NK-92 (cell line): ENCODE data around the gene SMYD3.

Experiments
- DNase-seq: peaks from one replicate; lab custom pipeline; 2025; ENCODE audit not compliant: unreplicated experiment; lab: John Stamatoyannopoulos, UW

Gene SMYD3

GRCh38 chr1:246516126-246516525 is 9.0 kb upstream of the SMYD3 start:
- no peak for DNase-seq

DNA sequence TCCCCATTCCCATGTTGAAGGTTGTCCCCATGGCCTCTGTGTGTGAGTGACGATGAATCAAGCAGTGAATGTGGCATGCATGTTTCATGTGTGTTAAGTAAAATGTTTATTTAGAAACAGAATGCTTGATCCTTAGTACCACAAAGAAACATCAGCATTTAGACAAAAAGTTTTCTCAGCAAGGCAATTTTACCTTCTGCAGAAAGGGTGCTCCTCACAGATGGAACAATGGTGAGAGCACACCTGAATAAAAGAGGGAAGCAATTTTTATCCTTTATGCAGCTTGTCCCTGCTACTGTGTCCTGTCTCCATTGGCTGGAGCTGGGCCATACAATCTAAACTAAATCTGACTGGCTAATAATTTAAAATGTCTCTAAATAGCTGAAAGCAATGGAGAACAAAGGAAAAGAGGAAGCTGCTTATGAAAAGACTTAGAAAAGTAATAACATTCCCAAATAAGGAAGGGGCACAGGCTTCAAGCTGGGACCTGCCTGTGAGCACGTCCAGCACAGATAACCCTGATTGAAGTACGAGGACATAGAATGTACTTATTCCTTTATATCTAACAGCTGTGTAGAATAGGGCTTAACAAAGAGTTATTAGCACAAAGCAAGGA is 8.4 kb upstream of the SMYD3 start:
- DNase-seq = no peak

DNA sequence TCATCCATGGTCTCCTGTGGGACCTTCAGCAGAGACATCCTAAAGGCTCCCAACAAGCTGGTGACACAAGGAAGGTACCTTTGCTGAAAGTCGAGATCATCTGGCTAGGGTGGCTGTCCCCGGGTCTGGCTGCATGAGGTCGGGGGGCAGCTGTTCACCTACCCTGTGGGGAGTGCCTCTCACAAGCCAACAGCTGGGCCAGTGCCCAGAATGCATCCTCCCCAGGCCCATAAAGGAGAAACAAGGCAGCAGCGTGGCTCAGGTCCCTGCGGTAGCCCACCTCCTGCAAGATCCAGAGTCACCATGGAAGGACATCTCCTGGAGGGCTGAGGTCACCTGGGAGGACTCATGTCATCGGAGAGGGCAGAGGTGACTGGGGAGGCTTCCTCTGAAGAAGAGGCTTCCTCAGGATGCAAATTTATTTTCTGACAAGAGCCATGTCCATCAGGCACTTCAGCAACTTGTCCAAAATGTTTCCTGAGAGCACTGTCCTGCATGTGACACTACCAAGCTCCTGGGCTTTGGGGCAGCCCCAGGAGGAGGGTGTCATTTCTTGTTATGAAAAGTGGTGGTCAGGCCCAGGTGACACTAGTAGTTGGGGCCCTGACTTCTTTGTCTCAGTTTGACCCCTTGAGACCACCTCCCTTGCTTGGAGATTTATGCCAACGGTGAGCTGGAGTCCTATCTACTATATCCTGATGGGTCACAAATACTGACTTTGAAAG is 6.7 kb upstream of the SMYD3 start:
- no peak for DNase-seq

- DNase-seq = no peak
These were observed 6.0 kb upstream of the SMYD3 start for GRCh38 chr1:246513041-246513440.

GRCh38 chr1:246512635-246513034 is 5.6 kb upstream of the SMYD3 start:
- DNase-seq = no peak

DNA sequence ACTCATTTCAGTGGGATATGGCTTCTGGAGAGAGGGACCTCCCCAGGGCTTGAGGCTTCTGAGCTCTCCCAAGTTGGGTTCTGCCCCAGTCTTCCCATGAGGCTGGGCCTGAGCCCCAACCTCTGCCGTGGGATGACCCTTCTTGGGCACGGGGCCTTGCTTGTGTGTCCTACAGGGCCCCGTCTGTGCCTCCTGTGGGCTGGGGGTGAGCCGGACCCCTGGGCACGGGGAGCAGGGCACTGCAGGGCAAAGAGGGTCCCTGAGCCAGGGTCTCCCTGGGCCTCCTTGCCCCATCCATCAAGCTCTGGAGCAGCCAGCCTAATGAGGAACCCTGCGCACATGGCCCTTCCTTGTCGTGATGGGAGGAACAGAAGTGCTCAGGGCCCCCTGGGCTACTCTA is 5.2 kb upstream of the SMYD3 start:
- DNase-seq = no peak

DNA sequence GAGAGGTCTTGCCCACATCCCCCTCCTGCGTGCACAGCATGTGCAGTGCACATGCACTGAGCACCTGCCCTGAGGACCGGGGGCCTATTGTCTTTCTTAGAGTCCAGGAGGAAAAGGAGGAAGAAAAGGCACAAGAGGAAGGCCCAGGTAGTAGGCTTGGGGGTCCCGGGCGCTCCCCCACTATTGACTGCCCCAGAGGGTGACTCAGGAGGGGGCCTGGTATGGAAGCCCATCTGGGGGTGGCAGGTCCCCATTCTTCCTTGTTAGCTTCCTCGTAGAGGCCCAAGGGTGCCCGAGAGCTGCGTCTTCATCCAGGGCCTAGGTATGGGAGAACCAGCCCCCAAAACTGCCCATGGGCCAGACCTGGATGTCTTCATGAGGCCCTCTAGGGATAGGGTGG is 4.1 kb upstream of the SMYD3 start:
- DNase-seq = no peak

GRCh38 chr1:246510147-246511030 is 3.3 kb upstream of the SMYD3 start:
- DNase-seq = no peak

GRCh38 chr1:246508897-246509688 is 2.0 kb upstream of the SMYD3 start:
- no peak for DNase-seq

DNA sequence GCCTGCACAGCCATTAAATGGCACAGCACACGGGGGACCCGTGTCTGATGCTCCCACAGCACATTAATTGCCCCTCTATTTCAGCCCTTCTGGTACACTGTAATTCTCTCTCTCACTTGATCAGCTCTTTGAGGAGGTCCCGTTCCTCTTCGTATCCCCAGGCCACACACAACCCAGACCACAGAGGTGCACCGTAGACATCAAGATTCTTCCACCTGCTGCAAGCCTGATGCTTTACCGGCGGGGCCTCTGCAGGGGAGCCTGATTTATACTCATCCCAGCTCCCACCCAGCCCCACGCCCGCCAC is 759 bp downstream of the SMYD3 start:
- DNase-seq = no peak

- DNase-seq = no peak
These were observed 3.7 kb downstream of the SMYD3 start for GRCh38 chr1:246503341-246503740.

- DNase-seq = no peak
These were observed 9.7 kb downstream of the SMYD3 start for GRCh38 chr1:246497331-246497915.

- DNase-seq = no peak
These were observed 14.4 kb downstream of the SMYD3 start for GRCh38 chr1:246492611-246493245.

DNA sequence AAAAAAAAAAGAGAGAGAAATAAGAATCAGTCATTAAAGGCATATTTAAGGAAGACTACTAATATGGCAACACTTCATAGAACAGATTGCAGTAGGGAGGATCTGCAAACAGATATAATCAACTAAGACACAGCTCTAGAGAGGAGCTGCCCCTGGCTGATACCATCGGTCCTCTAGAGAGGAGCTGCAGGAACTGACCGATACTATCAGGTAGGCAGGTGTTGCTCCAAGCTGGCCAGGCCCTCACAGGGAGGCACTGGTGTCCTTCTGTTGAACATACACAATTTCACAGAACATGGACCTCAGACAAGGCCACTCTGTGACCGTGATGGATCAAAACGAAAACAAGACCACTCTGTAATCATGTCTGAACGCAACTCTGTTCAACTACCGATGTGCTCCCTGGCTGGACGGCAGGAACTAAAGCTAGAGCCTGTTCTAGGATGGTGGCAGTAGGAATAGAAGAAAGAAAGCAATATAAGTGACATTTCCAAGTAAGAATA is 15.5 kb downstream of the SMYD3 start:
- DNase-seq = no peak

DNA sequence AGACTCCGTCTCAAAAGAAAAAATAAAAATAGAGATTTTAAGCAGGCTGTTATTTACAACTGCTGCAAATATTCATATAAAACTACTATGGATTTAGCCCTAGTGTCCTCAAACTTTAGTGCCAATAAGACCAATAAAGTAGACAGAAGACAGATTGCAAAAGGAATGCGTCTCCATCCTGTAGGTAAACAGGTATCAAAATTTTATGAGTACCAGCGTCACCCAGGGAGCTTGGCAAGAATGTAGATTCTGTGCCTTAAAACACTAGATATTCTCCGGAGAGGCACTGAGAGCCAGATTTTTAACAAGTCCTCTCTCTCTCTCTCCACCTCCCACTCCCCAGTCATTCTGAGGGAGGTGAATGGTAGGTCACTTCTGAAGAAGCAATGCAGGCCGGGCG is 18.4 kb downstream of the SMYD3 start:
- DNase-seq = no peak

DNA sequence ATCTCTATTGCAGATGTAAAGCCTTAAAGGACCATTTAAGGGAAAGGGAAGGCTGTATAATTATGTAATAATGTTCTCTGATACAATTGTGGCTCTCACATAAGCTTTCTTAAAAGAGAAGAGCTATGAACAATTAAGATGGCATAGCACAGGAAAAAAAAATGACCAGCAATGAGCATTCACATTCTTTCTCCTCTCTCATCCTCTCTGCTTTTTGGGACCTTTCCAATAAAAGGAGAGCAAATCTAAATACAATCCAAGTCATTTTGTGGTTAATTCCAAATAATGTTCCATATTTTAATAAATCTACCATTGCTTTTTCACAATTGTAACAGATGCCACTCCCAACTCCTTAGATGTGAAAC is 23.5 kb downstream of the SMYD3 start:
- no peak for DNase-seq

- DNase-seq = no peak
These were observed 24.1 kb downstream of the SMYD3 start for GRCh38 chr1:246482805-246483568.

GRCh38 chr1:246479061-246479460 is 28.0 kb downstream of the SMYD3 start:
- DNase-seq = no peak

GRCh38 chr1:246477634-246478033 is 29.4 kb downstream of the SMYD3 start:
- DNase-seq = no peak

DNA sequence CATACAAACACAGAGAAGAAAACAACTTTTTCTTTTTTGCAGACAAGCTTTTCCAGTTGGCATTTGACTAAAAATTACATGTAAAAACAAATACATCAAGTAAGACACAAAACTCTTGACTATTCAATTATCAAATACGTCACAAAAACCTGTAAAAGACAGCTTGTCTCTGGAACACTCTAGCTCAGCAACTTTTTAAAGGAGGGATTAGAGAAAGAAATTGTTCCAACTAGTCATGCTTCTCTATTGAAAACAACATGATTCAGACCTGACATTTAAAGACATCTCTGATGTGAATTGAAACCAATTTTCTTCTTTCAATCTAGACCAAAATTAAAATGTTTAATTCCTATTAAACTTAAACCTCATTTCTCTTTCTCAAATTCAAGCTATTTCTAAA is 30.3 kb downstream of the SMYD3 start:
- DNase-seq = no peak
